Measurements from ENCODE around the gene ORM1. TPM values are rescaled to one million over a fixed set of nuclear protein-coding genes. Genes with fewer than 3 reads are reported as not detected.

Gene ORM1
- total and polyA plus RNA-seq, 2 donors from 2014 or later = 0.73 TPM; not detected in 1

- H3K9me3 ChIP-seq (ENCODE audit: control insufficient read depth in 2 of 3, insufficient read depth in 1 of 3, low read length in 3 of 3) = no peaks in the 10 kb centered on the region
- intact Hi-C loops (cut with DNase I) = no loop called here
- H3K9ac ChIP-seq (ENCODE audit: low read length in 3 of 3) = no peak overlapping the region
- FAIRE-seq = no peak
- no peak overlapping the region for H3K4me3 ChIP-seq (ENCODE audit: low read length in 3 of 3)
- no peaks in the 10 kb centered on the region for H3K27me3 ChIP-seq (ENCODE audit: control insufficient read depth, insufficient read depth, low read length)
- TF ChIP-seq CTCF (IDR thresholded peaks at IDR 0.05; ENCODE audit: borderline replicate concordance, extremely low read depth, insufficient read depth) = no peak
- H3K27ac ChIP-seq (ENCODE audit: low read depth in 2 of 2, low read length in 2 of 2) = no peak overlapping the region
- peak in 4 of 5 donors; percentile 8 to 28 (median 26) for DNase-seq
- no peaks in the 10 kb centered on the region for H3K4me1 ChIP-seq (ENCODE audit: control insufficient read depth in 2 of 3, insufficient read depth in 2 of 3, low read depth in 1 of 3, low read length in 3 of 3)
- H3K36me3 ChIP-seq (ENCODE audit: control insufficient read depth in 2 of 3, insufficient read depth in 3 of 3, low read length in 3 of 3) = no peaks in the 10 kb centered on the region
These were observed 6.2 kb upstream of the ORM1 start for GRCh38 chr9:114316605-114317230.

GRCh38 chr9:114317665-114318357 lies 5.1 kb upstream of the ORM1 start:
- no peak overlapping the region for H3K27ac ChIP-seq (ENCODE audit: low read depth in 2 of 2, low read length in 2 of 2)
- no peak overlapping the region for H3K4me3 ChIP-seq (ENCODE audit: low read length in 3 of 3)
- H3K4me1 ChIP-seq (ENCODE audit: control insufficient read depth in 2 of 3, insufficient read depth in 2 of 3, low read depth in 1 of 3, low read length in 3 of 3) = no peaks in the 10 kb centered on the region
- no peaks in the 10 kb centered on the region for H3K27me3 ChIP-seq (ENCODE audit: control insufficient read depth, insufficient read depth, low read length)
- TF ChIP-seq CTCF (IDR thresholded peaks at IDR 0.05; ENCODE audit: borderline replicate concordance, extremely low read depth, insufficient read depth) = no peak
- no peaks in the 10 kb centered on the region for H3K36me3 ChIP-seq (ENCODE audit: control insufficient read depth in 2 of 3, insufficient read depth in 3 of 3, low read length in 3 of 3)
- no peaks in the 10 kb centered on the region for H3K9me3 ChIP-seq (ENCODE audit: control insufficient read depth in 2 of 3, insufficient read depth in 1 of 3, low read length in 3 of 3)
- intact Hi-C loops (cut with DNase I) = no loop called here
- FAIRE-seq (no peak), DNase-seq (no peak)
- no peak overlapping the region for H3K9ac ChIP-seq (ENCODE audit: low read length in 3 of 3)

GRCh38 chr9:114318416-114318815 lies 4.5 kb upstream of the ORM1 start:
- DNase-seq (peak in 2 of 5 donors; percentile 11 to 18), FAIRE-seq (no peak)
- Histone ChIP-seq H3K9ac (ENCODE audit: low read length in 3 of 3) (no peak overlapping the region), H3K4me3 (ENCODE audit: low read length in 3 of 3) (no peak overlapping the region), H3K27ac (ENCODE audit: low read depth in 2 of 2, low read length in 2 of 2) (no peak overlapping the region), H3K36me3 (ENCODE audit: control insufficient read depth in 2 of 3, insufficient read depth in 3 of 3, low read length in 3 of 3) (no peaks in the 10 kb centered on the region), H3K4me1 (ENCODE audit: control insufficient read depth in 2 of 3, insufficient read depth in 2 of 3, low read depth in 1 of 3, low read length in 3 of 3) (no peaks in the 10 kb centered on the region), H3K27me3 (ENCODE audit: control insufficient read depth, insufficient read depth, low read length) (no peaks in the 10 kb centered on the region), H3K9me3 (ENCODE audit: control insufficient read depth in 2 of 3, insufficient read depth in 1 of 3, low read length in 3 of 3) (no peaks in the 10 kb centered on the region)
- intact Hi-C loops (cut with DNase I) = no loop called here
- TF ChIP-seq CTCF (IDR thresholded peaks at IDR 0.05; ENCODE audit: borderline replicate concordance, extremely low read depth, insufficient read depth) = no peak
